Measurements from ENCODE around the gene CCDC13. TPM values are rescaled to one million over a fixed set of nuclear protein-coding genes. Genes with fewer than 3 reads are reported as not detected.
A peak's percentile ranks its signal among the peaks of the same experiment; 100 is the strongest.

Gene CCDC13
- total and polyA plus RNA-seq, 11 donors, result 0.44 to 1.4 (median 0.83) TPM; not detected in 1

DNA sequence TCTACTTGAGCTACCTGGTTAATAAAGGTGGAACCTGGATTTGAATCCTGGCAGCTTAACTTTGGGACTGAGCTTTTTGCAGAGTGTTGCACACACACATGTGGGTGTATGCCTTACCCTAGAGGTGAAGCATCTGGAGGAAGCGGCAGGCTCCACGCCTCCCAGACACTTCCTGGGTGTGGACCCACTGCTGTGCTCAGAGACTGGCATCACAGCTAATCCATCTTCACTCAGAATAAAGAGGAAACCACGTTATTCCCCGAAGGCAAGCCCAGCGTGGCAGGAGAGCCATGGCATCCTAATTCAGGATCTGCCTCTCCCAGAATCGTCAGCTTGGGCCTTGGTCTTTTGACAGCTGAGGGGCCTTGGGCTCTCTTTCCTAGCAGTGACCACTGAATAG, 25.5 kb downstream of the CCDC13 start:
- peaks cover 0 to 52% (median 17%) of the 10 kb centered on the region in 12 donors for H3K4me1 ChIP-seq
- H3K9me3 ChIP-seq, result no peaks in the 10 kb centered on the region
- DNase-seq (no peak), ATAC-seq (no peak)
- TF ChIP-seq POLR2A (IDR thresholded peaks at IDR 0.05), result no peak
- TF ChIP-seq, protein P1, sequence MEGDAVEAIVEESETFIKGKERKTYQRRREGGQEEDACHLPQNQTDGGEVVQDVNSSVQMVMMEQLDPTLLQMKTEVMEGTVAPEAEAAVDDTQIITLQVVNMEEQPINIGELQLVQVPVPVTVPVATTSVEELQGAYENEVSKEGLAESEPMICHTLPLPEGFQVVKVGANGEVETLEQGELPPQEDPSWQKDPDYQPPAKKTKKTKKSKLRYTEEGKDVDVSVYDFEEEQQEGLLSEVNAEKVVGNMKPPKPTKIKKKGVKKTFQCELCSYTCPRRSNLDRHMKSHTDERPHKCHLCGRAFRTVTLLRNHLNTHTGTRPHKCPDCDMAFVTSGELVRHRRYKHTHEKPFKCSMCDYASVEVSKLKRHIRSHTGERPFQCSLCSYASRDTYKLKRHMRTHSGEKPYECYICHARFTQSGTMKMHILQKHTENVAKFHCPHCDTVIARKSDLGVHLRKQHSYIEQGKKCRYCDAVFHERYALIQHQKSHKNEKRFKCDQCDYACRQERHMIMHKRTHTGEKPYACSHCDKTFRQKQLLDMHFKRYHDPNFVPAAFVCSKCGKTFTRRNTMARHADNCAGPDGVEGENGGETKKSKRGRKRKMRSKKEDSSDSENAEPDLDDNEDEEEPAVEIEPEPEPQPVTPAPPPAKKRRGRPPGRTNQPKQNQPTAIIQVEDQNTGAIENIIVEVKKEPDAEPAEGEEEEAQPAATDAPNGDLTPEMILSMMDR (IDR thresholded peaks at IDR 0.05), result no peak
- H3K27me3 ChIP-seq, result no peaks in the 10 kb centered on the region
- H3K36me3 ChIP-seq, result no peaks in the 10 kb centered on the region
- no peak overlapping the region for H3K4me3 ChIP-seq
- H3K27ac ChIP-seq, result peak overlapping the region in 4 of 12 donors; percentile 62 to 94 (median 74)
- 54 to 71% (median 65%) methylated on average over 5 to 6 of the region's 6 CpGs for WGBS, 4 donors
- intact Hi-C loops (cut with DNase I), result loop anchor here (2.0 to 10.0 kb wide), 8 partner anchors 85 to 523 kb away; partner anchors contain the start of genes SEC22C (in 5 of the 10) and NKTR (in 1 of the 10)

DNA sequence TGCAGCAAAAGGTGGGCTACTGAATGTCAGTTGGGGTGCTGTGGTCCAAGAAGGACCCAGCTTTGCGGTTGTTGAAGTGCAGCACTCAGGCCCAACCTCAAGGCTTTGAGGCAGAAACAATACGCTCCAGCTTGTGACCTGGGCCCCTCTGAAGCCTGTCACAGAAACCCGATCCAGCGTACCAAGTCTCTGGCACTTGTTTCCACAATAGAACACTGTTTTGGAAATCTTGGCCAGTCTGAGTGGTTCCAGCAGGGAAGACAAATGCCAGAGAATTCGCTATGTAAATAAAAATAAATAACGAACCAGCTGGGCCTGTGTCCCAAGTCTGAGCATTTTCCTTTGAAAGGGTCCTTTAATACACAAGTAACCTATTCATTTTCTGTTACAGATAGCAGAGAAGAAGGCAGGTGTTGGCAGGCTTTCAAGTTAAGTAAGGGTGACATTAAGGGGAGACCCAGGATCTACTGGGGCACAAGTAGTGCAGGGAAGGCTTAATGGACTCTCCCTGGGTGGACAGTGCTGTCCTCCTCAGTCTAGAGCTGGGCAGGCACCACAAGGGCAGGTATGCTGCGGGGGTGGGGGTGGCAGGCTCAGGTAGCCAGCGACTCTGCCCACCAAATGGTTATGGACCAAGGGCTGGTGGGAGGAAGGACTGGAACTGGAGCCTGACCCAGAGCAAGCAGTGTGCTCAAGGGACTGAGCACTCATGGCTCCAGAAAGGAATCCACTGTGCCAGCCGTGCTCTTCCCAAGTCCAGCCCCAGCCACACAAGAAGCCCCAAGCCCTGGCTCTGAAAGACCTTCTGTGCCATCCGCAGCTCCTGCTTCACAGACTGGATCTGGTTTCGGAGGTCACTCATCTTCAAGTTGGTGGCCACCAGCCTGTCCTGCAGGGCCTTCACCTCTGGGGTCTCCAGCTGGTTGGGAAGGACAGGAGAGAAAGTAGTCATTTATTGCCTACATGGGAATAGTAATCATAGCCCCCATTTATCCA, 26.3 kb downstream of the CCDC13 start:
- Histone ChIP-seq H3K4me3 (no peak overlapping the region), H3K27ac (peak overlapping the region in 11 of 12 donors; percentile 44 to 94 (median 64)), H3K27me3 (no peaks in the 10 kb centered on the region), H3K9me3 (no peaks in the 10 kb centered on the region), H3K4me1 (peaks cover 0 to 52% (median 17%) of the 10 kb centered on the region in 12 donors), H3K36me3 (no peaks in the 10 kb centered on the region)
- 69 to 72% (median 70%) methylated on average over 9 to 11 of the region's 11 CpGs for WGBS, 4 donors
- intact Hi-C loops (cut with DNase I), result loop anchor here (2.0 to 10.0 kb wide), 8 partner anchors 84 to 522 kb away; partner anchors contain the start of genes SEC22C (in 5 of the 10) and NKTR (in 1 of the 10)
- TF ChIP-seq, protein P1 (IDR thresholded peaks at IDR 0.05), result no peak
- peak in 1 of 2 donors; percentile 35 for TF ChIP-seq POLR2A (IDR thresholded peaks at IDR 0.05)
- ATAC-seq, result peak in 3 of 4 donors; percentile 25 to 62 (median 39)
- DNase-seq, result no peak

DNA sequence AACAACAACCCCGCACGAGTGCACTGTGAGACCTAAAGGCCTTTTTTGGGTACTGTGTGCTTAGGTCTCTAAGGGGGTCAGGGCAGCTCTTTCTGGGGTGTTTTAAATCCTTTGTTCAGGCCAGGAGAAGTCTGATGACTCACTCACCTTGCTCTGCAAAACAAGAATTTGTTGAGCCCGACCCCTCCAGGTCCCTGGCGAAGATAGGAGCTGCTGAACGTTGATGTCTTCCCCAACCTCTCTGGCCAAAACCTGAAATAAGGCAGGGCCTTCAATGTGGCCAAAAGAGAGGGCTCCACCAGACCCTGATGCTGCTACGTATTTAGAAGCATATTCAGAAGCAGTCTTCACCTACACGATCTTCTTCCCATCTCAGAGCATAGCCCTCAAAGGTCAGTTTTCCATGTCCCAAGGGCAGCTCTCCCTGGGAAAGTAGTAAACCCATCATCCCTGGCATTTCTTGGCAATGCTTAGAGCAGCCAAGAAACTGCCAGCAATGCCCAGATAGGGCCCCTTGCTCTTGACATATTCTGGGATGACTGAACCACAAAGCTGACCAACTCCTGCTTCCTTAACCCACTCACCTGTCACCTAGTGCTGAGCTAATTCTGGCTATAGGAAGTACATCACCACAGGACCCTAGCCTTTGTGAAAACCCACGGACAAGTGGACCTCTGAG, 27.1 kb downstream of the CCDC13 start:
- H3K36me3 ChIP-seq, result no peaks in the 10 kb centered on the region
- no peak for TF ChIP-seq POLR2A (IDR thresholded peaks at IDR 0.05)
- TF ChIP-seq, protein P1 (IDR thresholded peaks at IDR 0.05), result no peak
- no peak overlapping the region for H3K4me3 ChIP-seq
- H3K27me3 ChIP-seq, result no peaks in the 10 kb centered on the region
- H3K9me3 ChIP-seq, result no peaks in the 10 kb centered on the region
- DNase-seq (no peak), ATAC-seq (peak in 1 of 4 donors; percentile 5)
- peak overlapping the region in 11 of 12 donors; percentile 44 to 94 (median 64) for H3K27ac ChIP-seq
- intact Hi-C loops (cut with DNase I), result loop anchor here (2.0 to 10.0 kb wide), 9 partner anchors 43 to 521 kb away; partner anchors contain the start of genes SEC22C (in 5 of the 10), HHATL (in 1 of the 10) and NKTR (in 1 of the 10)
- peaks cover 0 to 56% (median 17%) of the 10 kb centered on the region in 12 donors for H3K4me1 ChIP-seq
- 59 to 75% (median 69%) methylated on average over 8 of the region's 8 CpGs for whole genome bisulfite sequencing, 4 donors
